Activated CD8-positive, alpha-beta T cell treated with anti-CD3 and anti-CD28 coated beads for 36 hours (primary cell): ENCODE data around the gene METTL22. TPM values are rescaled to one million over a fixed set of nuclear protein-coding genes. Genes with fewer than 3 reads are reported as not detected.

ENCODE experiments used
- ATAC-seq: fragments of 200-7000 bp; cut with Tn5 transposase; one replicate; pipeline ENCODE4 v1.10.0; 2021; ENCODE audit warnings: mild to moderate bottlenecking, moderate library complexity
- CTCF ChIA-PET: fragments of 350-600 bp; sonication (Branson Sonifier 250); formaldehyde crosslinking; loops from one replicate; lab custom pipeline; 2021; ENCODE audit warnings: antibody characterized with exemption; lab: Charles Lee
- POLR2A ChIA-PET: fragments of 350-600 bp; sonication (Branson Sonifier 250); formaldehyde crosslinking; loops from one replicate; lab custom pipeline; 2021; ENCODE audit warnings: antibody characterized with exemption; lab: Charles Lee
- DNase-seq: peaks from one replicate; pipeline ENCODE4 v3.0.0-alpha.2; 2020
- H3K27ac Mint-ChIP-seq: one replicate; pipeline ENCODE4 v1.8.0; 2021; ENCODE audit warnings: mild to moderate bottlenecking, mixed read lengths
- H3K27me3 Mint-ChIP-seq: one replicate; pipeline ENCODE4 v1.8.0; 2021; ENCODE audit warnings: mixed read lengths
- H3K36me3 Mint-ChIP-seq: one replicate; pipeline ENCODE4 v1.8.0; 2021; ENCODE audit warnings: low read depth, mixed read lengths
- H3K4me1 Mint-ChIP-seq: one replicate; pipeline ENCODE4 v1.8.0; 2021; ENCODE audit warnings: low read depth, mixed read lengths
- H3K4me3 Mint-ChIP-seq: one replicate; pipeline ENCODE4 v1.8.0; 2021; ENCODE audit warnings: mild to moderate bottlenecking, moderate library complexity, mixed read lengths
- H3K9me3 Mint-ChIP-seq: one replicate; pipeline ENCODE4 v1.8.0; 2021; ENCODE audit warnings: mixed read lengths
- intact Hi-C: fragments of 100-400 bp; cut with micrococcal nuclease; formaldehyde crosslinking; loops from one replicate; pipeline ENCODE4 v1.10.0; 2022
- total RNA-seq, 2 experiments: library from RNA; stranded (reverse); gene quantifications; one replicate each; pipeline ENCODE4 v1.2.3, GENCODE V29; 2021
- TF ChIP-seq, protein P1 (sequence below): fragments of 200-600 bp; IDR thresholded peaks from one replicate; pipeline ENCODE4 v1.8.0; 2022; ENCODE audit warnings: antibody characterized with exemption, mild to moderate bottlenecking

METTL22 gene
- total RNA-seq, 2 experiments from 2014 or later: 31.7 to 31.9 TPM

GRCh38 chr16:8665529-8665928 lies 44.0 kb downstream of the METTL22 start:
- no peak for DNase-seq
- Mint-ChIP-seq H3K36me3 (peaks cover 5% of the 10 kb centered on the region), H3K4me1 (no peaks in the 10 kb centered on the region), H3K27ac (no peak overlapping the region), H3K4me3 (no peak overlapping the region), H3K27me3 (no peaks in the 10 kb centered on the region), H3K9me3 (no peaks in the 10 kb centered on the region)
- no peak for ATAC-seq
- intact Hi-C loops: no loop called here
- ChIA-PET CTCF (interaction anchor here (0.7 to 1.9 kb wide), 5 partner anchors 9 to 215 kb away, joined by 3 to 6 read pairs (median 3); no protein-coding TSS in a partner anchor), POLR2A (interaction anchor here (1.3 kb wide), 2 partner anchors 9 to 44 kb away, joined by 4 read pairs; partner anchors contain the start of genes ABAT and METTL22)
- TF ChIP-seq, protein P1, sequence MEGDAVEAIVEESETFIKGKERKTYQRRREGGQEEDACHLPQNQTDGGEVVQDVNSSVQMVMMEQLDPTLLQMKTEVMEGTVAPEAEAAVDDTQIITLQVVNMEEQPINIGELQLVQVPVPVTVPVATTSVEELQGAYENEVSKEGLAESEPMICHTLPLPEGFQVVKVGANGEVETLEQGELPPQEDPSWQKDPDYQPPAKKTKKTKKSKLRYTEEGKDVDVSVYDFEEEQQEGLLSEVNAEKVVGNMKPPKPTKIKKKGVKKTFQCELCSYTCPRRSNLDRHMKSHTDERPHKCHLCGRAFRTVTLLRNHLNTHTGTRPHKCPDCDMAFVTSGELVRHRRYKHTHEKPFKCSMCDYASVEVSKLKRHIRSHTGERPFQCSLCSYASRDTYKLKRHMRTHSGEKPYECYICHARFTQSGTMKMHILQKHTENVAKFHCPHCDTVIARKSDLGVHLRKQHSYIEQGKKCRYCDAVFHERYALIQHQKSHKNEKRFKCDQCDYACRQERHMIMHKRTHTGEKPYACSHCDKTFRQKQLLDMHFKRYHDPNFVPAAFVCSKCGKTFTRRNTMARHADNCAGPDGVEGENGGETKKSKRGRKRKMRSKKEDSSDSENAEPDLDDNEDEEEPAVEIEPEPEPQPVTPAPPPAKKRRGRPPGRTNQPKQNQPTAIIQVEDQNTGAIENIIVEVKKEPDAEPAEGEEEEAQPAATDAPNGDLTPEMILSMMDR: no peak

DNA sequence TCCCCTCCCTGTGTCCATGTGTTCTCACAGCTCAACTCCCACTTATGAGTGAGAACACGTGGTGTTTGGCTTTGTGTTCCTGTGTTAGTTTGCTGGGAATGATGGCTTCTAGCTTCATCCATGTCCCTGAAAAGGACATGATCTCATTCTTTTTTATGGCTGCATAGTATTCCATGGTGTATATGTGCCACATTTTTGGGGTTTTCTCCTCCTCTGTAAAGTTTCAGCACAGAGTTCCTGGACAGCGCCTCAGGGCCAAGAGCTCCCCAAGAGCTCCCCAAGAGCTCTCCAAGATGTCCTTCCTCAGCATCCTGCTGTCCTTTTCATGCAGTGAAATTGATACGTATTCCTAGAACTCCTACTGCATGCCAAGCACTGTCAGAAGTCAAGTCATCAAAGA lies 46.0 kb downstream of the METTL22 start:
- no peaks in the 10 kb centered on the region for H3K27me3 Mint-ChIP-seq
- TF ChIP-seq, protein P1: no peak
- POLR2A ChIA-PET: no interaction called here
- ATAC-seq: no peak
- H3K27ac Mint-ChIP-seq: no peak overlapping the region
- no peak overlapping the region for H3K4me3 Mint-ChIP-seq
- H3K4me1 Mint-ChIP-seq: no peaks in the 10 kb centered on the region
- CTCF ChIA-PET: no interaction called here
- intact Hi-C loops: no loop called here
- DNase-seq: no peak
- peaks cover 5% of the 10 kb centered on the region for H3K36me3 Mint-ChIP-seq
- no peaks in the 10 kb centered on the region for H3K9me3 Mint-ChIP-seq

GRCh38 chr16:8668113-8668512 lies 46.6 kb downstream of the METTL22 start:
- H3K4me1 Mint-ChIP-seq: no peaks in the 10 kb centered on the region
- intact Hi-C loops: no loop called here
- TF ChIP-seq, protein P1: no peak
- ChIA-PET POLR2A (no interaction called here), CTCF (no interaction called here)
- H3K36me3 Mint-ChIP-seq: peaks cover 5% of the 10 kb centered on the region
- no peak for ATAC-seq
- H3K27ac Mint-ChIP-seq: no peak overlapping the region
- H3K4me3 Mint-ChIP-seq: no peak overlapping the region
- H3K9me3 Mint-ChIP-seq: no peaks in the 10 kb centered on the region
- H3K27me3 Mint-ChIP-seq: no peaks in the 10 kb centered on the region
- DNase-seq: no peak

GRCh38 chr16:8669481-8669880 lies 48.0 kb downstream of the METTL22 start:
- H3K27me3 Mint-ChIP-seq: no peaks in the 10 kb centered on the region
- no peak overlapping the region for H3K4me3 Mint-ChIP-seq
- H3K9me3 Mint-ChIP-seq: no peaks in the 10 kb centered on the region
- no peaks in the 10 kb centered on the region for H3K4me1 Mint-ChIP-seq
- intact Hi-C loops: no loop called here
- ATAC-seq: no peak
- H3K36me3 Mint-ChIP-seq: peaks cover 5% of the 10 kb centered on the region
- no peak for DNase-seq
- POLR2A ChIA-PET: no interaction called here
- TF ChIP-seq, protein P1: no peak
- no peak overlapping the region for H3K27ac Mint-ChIP-seq
- CTCF ChIA-PET: no interaction called here

DNA sequence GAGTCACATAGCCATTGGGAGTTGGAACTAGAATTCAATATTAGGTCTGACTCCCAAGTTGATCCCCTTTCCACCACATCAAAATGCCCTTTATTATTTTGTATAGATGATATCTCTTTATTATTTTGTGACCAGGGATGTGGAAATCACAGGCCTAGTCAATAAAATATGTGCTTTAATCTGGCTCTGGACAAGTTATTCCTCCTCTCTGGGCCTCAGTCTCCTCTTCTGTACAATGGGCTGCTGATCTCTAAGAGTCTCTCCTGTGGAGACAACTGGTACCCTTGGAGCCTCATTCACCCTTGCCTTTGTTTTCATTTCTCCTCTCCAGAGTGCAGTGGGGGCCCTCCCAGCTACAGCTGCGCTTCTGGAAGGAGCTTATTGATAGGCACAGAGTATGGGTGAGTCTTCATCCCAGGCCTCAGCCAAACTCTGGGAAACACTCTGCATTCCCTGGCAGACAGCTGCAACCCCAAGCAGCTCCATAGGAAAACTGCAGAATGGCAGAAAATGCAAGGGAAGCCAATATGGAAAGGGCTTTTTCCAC lies 48.6 kb downstream of the METTL22 start:
- POLR2A ChIA-PET: no interaction called here
- Mint-ChIP-seq H3K27me3 (no peaks in the 10 kb centered on the region), H3K27ac (no peak overlapping the region), H3K4me1 (peaks cover 2% of the 10 kb centered on the region), H3K36me3 (peaks cover 5% of the 10 kb centered on the region), H3K9me3 (no peaks in the 10 kb centered on the region), H3K4me3 (no peak overlapping the region)
- ATAC-seq (no peak), DNase-seq (no peak)
- intact Hi-C loops: no loop called here
- TF ChIP-seq, protein P1: no peak
- CTCF ChIA-PET: interaction anchor here (0.9 to 1.4 kb wide), 3 partner anchors 103 to 469 kb away, joined by 3 to 5 read pairs (median 4); no protein-coding TSS in a partner anchor
